K562 treated with DMSO at 1 percent for 12 hours (cell line): ENCODE measurements around the gene SBF1. TPM values are rescaled to one million over a fixed set of nuclear protein-coding genes. Genes with fewer than 3 reads are reported as not detected.

ENCODE experiments used
- total RNA-seq: library from RNA; unstranded; fragments of 300-600 nt; gene quantifications from 2 replicates; pipeline ENCODE4 v1.2.3, GENCODE V29; 2022; ENCODE audit not compliant: insufficient read depth

The SBF1 gene
- 39.8 and 53.2 TPM in 2 replicates for total RNA-seq

GRCh38 chr22:50474710-50475651 is at the start of gene SBF1:
TSS of gene SBF1 (minus strand) at chr22:50475035. CDS start at chr22:50474840, 195 bp downstream.

GRCh38 chr22:50507991-50508884 is 33.4 kb upstream of the SBF1 start, which contains the start of gene NCAPH2:
TSS of gene NCAPH2 (plus strand) at chr22:50508224. CDS start at chr22:50508338, 114 bp downstream.

GRCh38 chr22:50507421-50507990 is 32.7 kb upstream of the SBF1 start, which contains the start of gene LMF2:
TSS of gene LMF2 (minus strand) at chr22:50507702. CDS start at chr22:50507675, 27 bp downstream.

GRCh38 chr22:50486561-50487289 is 11.9 kb upstream of the SBF1 start, which contains the start of gene MIOX:
TSS of gene MIOX (plus strand) at chr22:50486859. CDS start at chr22:50486898, 39 bp downstream.

GRCh38 chr22:50481440-50482106 is 6.7 kb upstream of the SBF1 start, which contains the start of gene ADM2:
TSS of gene ADM2 (plus strand) at chr22:50481543. CDS start at chr22:50481848, 305 bp downstream.

Other genes with a start within 250 kb of the SBF1 start
- 10.2 and 28.1 TPM in 2 replicates for gene TUBGCP6, start 230.0 kb downstream of the SBF1 start, total RNA-seq
- gene HDAC10, start 223.8 kb downstream of the SBF1 start, total RNA-seq: 20.5 and 35.8 TPM in 2 replicates
- 18.9 and 24.6 TPM in 2 replicates for gene MAPK12, start 213.4 kb downstream of the SBF1 start, total RNA-seq
- 3.8 and 5.0 TPM in 2 replicates for gene MAPK11, start 204.7 kb downstream of the SBF1 start, total RNA-seq
- 18.4 and 33.9 TPM in 2 replicates for gene PLXNB2, start 167.4 kb downstream of the SBF1 start, total RNA-seq
- gene DENND6B, start 148.0 kb downstream of the SBF1 start, total RNA-seq: 1.6 and 2.8 TPM in 2 replicates
- 41.2 and 53.8 TPM in 2 replicates for gene PPP6R2, start 131.7 kb downstream of the SBF1 start, total RNA-seq
- gene ADM2, start 6.5 kb upstream of the SBF1 start, total RNA-seq: 5.9 and 9.7 TPM in 2 replicates
- gene MIOX, start 11.8 kb upstream of the SBF1 start, total RNA-seq: not detected in 2 replicates
- gene LMF2, start 32.7 kb upstream of the SBF1 start, total RNA-seq: 47.0 and 59.2 TPM in 2 replicates
- 73.6 and 85.3 TPM in 2 replicates for gene NCAPH2, start 33.2 kb upstream of the SBF1 start, total RNA-seq
- 1.5 and 4.1 TPM in 2 replicates for gene SCO2, start 50.6 kb upstream of the SBF1 start, total RNA-seq
- 1.9 and 8.0 TPM in 2 replicates for gene TYMP, start 55.0 kb upstream of the SBF1 start, total RNA-seq
- 7.0 and 9.5 TPM in 2 replicates for gene KLHDC7B, start 70.9 kb upstream of the SBF1 start, total RNA-seq
- not detected in 2 replicates for gene SYCE3, start 87.9 kb upstream of the SBF1 start, total RNA-seq
- 4.1 and 13.6 TPM in 2 replicates for gene CPT1B, start 103.4 kb upstream of the SBF1 start, total RNA-seq
- gene CHKB, start 107.8 kb upstream of the SBF1 start, total RNA-seq: 9.6 and 19.1 TPM in 2 replicates
- gene MAPK8IP2, start 125.8 kb upstream of the SBF1 start, total RNA-seq: 0.35 and 0.79 TPM in 2 replicates
- gene ARSA, start 153.1 kb upstream of the SBF1 start, total RNA-seq: 14.6 and 20.1 TPM in 2 replicates
- gene SHANK3, start 197.8 kb upstream of the SBF1 start, total RNA-seq: not detected in 2 replicates